Esophagus muscularis mucosa (tissue), 4 donors: Measurements from ENCODE around the gene BRSK1. TPM values are rescaled to one million over a fixed set of nuclear protein-coding genes. Genes with fewer than 3 reads are reported as not detected.

ENCODE experiments used
- DNase-seq: peaks from one replicate; pipeline ENCODE4 v3.0.0-alpha.2; 2017; ENCODE audit errors: extremely low spot score
- H3K27ac ChIP-seq, 4 donors: fragments of 200-600 bp; sonication (generic); replicated peaks in 1 of 4; 1 replicate in 3 of 4; 2 replicates in 1 of 4; pipeline ENCODE4 v1.5.1; 2016 to 2019; ENCODE audit warnings: mild to moderate bottlenecking in 1 of 4
- H3K27me3 ChIP-seq, 4 donors: fragments of 200-600 bp; sonication (generic); one replicate each; pipeline versions ENCODE4 v1.5.1 to v1.6.0; 2016 to 2019
- H3K36me3 ChIP-seq, 4 donors: fragments of 200-600 bp; sonication (generic); one replicate each; pipeline ENCODE4 v1.5.1; 2016 to 2019
- H3K4me1 ChIP-seq, 4 donors: fragments of 200-600 bp; sonication (generic); one replicate each; pipeline ENCODE4 v1.5.1; 2016 to 2019
- H3K4me3 ChIP-seq, 4 donors: fragments of 200-600 bp; sonication (generic); 1 replicate in 2 of 4; 2 replicates in 2 of 4; pipeline ENCODE4 v1.5.1; 2016 to 2019; ENCODE audit warnings: mild to moderate bottlenecking in 4 of 4, moderate library complexity in 1 of 4
- H3K9me3 ChIP-seq, 4 donors: fragments of 200-600 bp; sonication (generic); 1 replicate in 3 of 4; 2 replicates in 1 of 4; pipeline ENCODE4 v1.5.1; 2016 to 2019
- CTCF ChIP-seq, 3 experiments: fragments of 200-600 bp in 2 of 3; fragments of 450-650 bp in 1 of 3; sonication (generic) in 2 of 3; IDR thresholded peaks; one replicate each; pipeline ENCODE4 v1.5.1; 2017 to 2019; ENCODE audit warnings: antibody characterized with exemption in 3 of 3, mild to moderate bottlenecking in 2 of 3, moderate library complexity in 1 of 3
- EP300 ChIP-seq: sonication (generic); formaldehyde crosslinking; IDR thresholded peaks from one replicate; pipeline ENCODE4 v1.6.1; 2017; ENCODE audit warnings: antibody characterized with exemption
- POLR2A ChIP-seq: fragments of 450-650 bp; IDR thresholded peaks from one replicate; pipeline ENCODE4 v1.6.1; 2017; ENCODE audit warnings: antibody characterized with exemption, moderate library complexity, mild to moderate bottlenecking, low read depth
- POLR2AphosphoS5 ChIP-seq, 2 donors: sonication (generic); formaldehyde crosslinking; IDR thresholded peaks; one replicate each; pipeline ENCODE4 v1.6.1; 2017; ENCODE audit warnings: antibody characterized with exemption in 2 of 2
- WGBS: methylation state at CpG from one replicate; pipeline ENCODE4 v1.1.5; 2018; 5-methylcytosine and 5-hydroxymethylcytosine counted together
- intact Hi-C: fragments of 100-400 bp; cut with DNase I; formaldehyde crosslinking; loops from one replicate; pipeline ENCODE4 v1.15.1; 2023
- total RNA-seq, 4 donors: library from RNA; depleted of rRNA; stranded (reverse); fragments of >200 nt; gene quantifications; one replicate each; pipeline versions ENCODE4 v1.1.0 to v1.2.1, GENCODE V29; 2016

BRSK1 gene
- total RNA-seq, 4 donors from 2014 or later: 3.3 to 16.9 (median 6.7) TPM

- Histone ChIP-seq H3K36me3 (peaks cover 10 to 36% (median 21%) of the 10 kb centered on the region in 4 donors), H3K27me3 (peaks cover 0 to 7% (median 0%) of the 10 kb centered on the region in 4 donors), H3K4me1 (peaks cover 13 to 50% (median 43%) of the 10 kb centered on the region in 4 donors), H3K27ac (peak within 1 kb of the TSS; percentile 77 to 87 (median 80)), H3K4me3 (peak within 1 kb of the TSS; percentile 71 to 83 (median 77)), H3K9me3 (no peaks in the 10 kb centered on the region)
- TF ChIP-seq POLR2A: no peak
- TF ChIP-seq CTCF (IDR thresholded peaks at IDR 0.05): peak in 1 of 3 experiments; percentile 9
- peak; percentile 75 to 86 for TF ChIP-seq POLR2AphosphoS5 (IDR thresholded peaks at IDR 0.05)
- TF ChIP-seq EP300: no peak
- intact Hi-C loops: loop anchor here (2.0 kb wide), 1 partner anchor 15 kb away; no protein-coding TSS in a partner anchor
- DNase-seq: peak; percentile 98
- 4% methylated on average over 31 of the region's 52 CpGs for WGBS
Measured at GRCh38 chr19:55279770-55280643, 3.8 kb upstream of the BRSK1 start, which contains the start of gene HSPBP1. TSS of gene HSPBP1 (minus strand) at chr19:55280110. CDS start at chr19:55279608, 502 bp downstream.

GRCh38 chr19:55284405-55285058 is 735 bp downstream of the BRSK1 start:
- Histone ChIP-seq H3K27me3 (peaks cover 0 to 7% (median 0%) of the 10 kb centered on the region in 4 donors), H3K4me1 (peaks cover 10 to 46% (median 43%) of the 10 kb centered on the region in 4 donors), H3K9me3 (no peaks in the 10 kb centered on the region), H3K27ac (peak overlapping the region; percentile 91 to 95 (median 92)), H3K4me3 (peak overlapping the region; percentile 73 to 82 (median 76)), H3K36me3 (peaks cover 0 to 26% (median 9%) of the 10 kb centered on the region in 4 donors)
- TF ChIP-seq CTCF (IDR thresholded peaks at IDR 0.05): no peak
- no peak for TF ChIP-seq POLR2A
- TF ChIP-seq POLR2AphosphoS5 (IDR thresholded peaks at IDR 0.05): no peak
- no peak for TF ChIP-seq EP300
- intact Hi-C loops: no loop called here
- no peak for DNase-seq
- WGBS: 18% methylated on average over 14 of the region's 16 CpGs

GRCh38 chr19:55285229-55285890 is 1.6 kb downstream of the BRSK1 start:
- H3K4me3 ChIP-seq: peak overlapping the region; percentile 73 to 82 (median 76)
- intact Hi-C loops: no loop called here
- H3K27ac ChIP-seq: peak overlapping the region; percentile 91 to 95 (median 92)
- H3K4me1 ChIP-seq: peaks cover 10 to 38% (median 37%) of the 10 kb centered on the region in 4 donors
- 27% methylated on average over 16 of the region's 18 CpGs for WGBS
- no peaks in the 10 kb centered on the region for H3K9me3 ChIP-seq
- H3K36me3 ChIP-seq: peaks cover 0 to 34% (median 10%) of the 10 kb centered on the region in 4 donors
- DNase-seq: no peak
- TF ChIP-seq POLR2AphosphoS5 (IDR thresholded peaks at IDR 0.05) (no peak), EP300 (no peak), CTCF (IDR thresholded peaks at IDR 0.05) (no peak)
- H3K27me3 ChIP-seq: peaks cover 0 to 7% (median 0%) of the 10 kb centered on the region in 4 donors

- peaks cover 10 to 27% (median 26%) of the 10 kb centered on the region in 4 donors for H3K4me1 ChIP-seq
- no peak for DNase-seq
- H3K9me3 ChIP-seq: no peaks in the 10 kb centered on the region
- intact Hi-C loops: no loop called here
- peaks cover 0 to 34% (median 10%) of the 10 kb centered on the region in 4 donors for H3K36me3 ChIP-seq
- no peak overlapping the region for H3K4me3 ChIP-seq
- TF ChIP-seq EP300: no peak
- no peak for TF ChIP-seq CTCF (IDR thresholded peaks at IDR 0.05)
- no peak for TF ChIP-seq POLR2A
- TF ChIP-seq POLR2AphosphoS5 (IDR thresholded peaks at IDR 0.05): no peak
- WGBS: 80% methylated on average over 2 of the region's 21 CpGs
- peaks cover 0 to 7% (median 0%) of the 10 kb centered on the region in 4 donors for H3K27me3 ChIP-seq
- H3K27ac ChIP-seq: peak overlapping the region in 2 of 4 donors; percentile 22 to 26
Measured at GRCh38 chr19:55287361-55288079, 3.7 kb downstream of the BRSK1 start.
